ENCODE data around the gene TINCR. TPM values are rescaled to one million over a fixed set of nuclear protein-coding genes. Genes with fewer than 3 reads are reported as not detected.
"Not testable (repeated sequence)": the region's sequence is repeated elsewhere in the genome, so short reads cannot be mapped to it uniquely, and the experiment has no call there.

TINCR gene
- polyA plus RNA-seq (2012; ENCODE audit: missing spikeins), result 0.59 TPM

DNA sequence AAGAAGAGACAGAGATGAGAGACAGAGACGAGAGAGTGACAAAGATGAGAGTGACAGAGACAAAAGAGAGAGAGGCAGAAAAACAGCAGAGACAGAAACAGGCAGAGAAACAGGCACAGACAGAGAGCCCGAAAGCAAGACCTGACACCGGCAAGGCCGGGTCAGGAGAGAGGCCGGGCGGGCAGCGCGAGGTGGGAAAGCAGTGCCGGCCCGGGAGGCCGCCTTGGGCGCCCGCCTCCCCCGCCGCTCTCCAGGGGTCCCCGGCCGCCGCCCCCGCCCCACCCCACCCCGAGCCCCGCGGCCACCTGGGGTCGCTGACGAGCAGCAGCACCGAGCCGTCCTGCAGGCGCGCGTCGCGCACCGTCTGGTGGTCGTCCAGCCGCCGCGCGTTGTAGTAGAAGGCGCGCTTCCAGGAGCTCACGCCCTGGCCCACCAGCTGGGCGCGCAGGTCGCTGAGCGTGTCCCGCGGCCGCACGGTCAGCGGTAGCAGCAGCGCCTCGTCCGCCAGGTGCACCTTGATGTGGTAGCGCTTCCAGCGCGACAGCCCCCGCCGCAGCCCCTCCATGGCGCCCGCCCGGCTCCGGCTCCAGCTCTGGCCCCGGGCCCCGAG, at the start of gene TINCR:
Gene TINCR, minus strand, starts transcription at position 594 of the 610 bp plus-strand sequence.
- FAIRE-seq (no peak), DNase-seq (ENCODE audit: insufficient read length) (no peak)
- no peak for TF ChIP-seq POLR2AphosphoS5 (IDR thresholded peaks at IDR 0.05; ENCODE audit: low read depth, low read length)
- TF ChIP-seq POLR2A (IDR thresholded peaks at IDR 0.05; ENCODE audit: low read depth, low read length), result no peak
- no peak for TF ChIP-seq TAF1 (IDR thresholded peaks at IDR 0.05; ENCODE audit: borderline replicate concordance, low read depth, low read length)

DNA sequence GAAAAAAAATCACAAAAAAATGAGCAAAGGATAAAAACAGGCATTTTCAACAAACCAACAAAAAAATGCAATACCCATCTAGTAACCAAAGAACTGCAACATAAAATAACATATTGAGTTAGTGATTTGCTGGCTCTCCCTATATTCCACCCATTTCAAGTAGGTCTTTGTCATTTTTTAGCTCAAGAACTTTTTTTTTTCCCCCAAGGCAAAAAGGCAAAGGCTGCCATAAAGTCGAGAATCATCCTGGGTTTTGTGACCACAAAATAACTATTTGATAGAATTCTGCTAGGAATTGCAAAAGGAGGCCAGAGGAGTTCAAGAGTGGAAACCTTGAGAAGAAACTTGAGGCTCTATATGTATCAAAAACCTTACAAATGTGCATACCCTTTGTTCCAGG, 49.3 kb upstream of the TINCR start:
- DNase-seq (ENCODE audit: insufficient read length) (no peak), FAIRE-seq (no peak)
- TF ChIP-seq TAF1 (IDR thresholded peaks at IDR 0.05; ENCODE audit: borderline replicate concordance, low read depth, low read length), result no peak
- no peak for TF ChIP-seq POLR2AphosphoS5 (IDR thresholded peaks at IDR 0.05; ENCODE audit: low read depth, low read length)
- TF ChIP-seq POLR2A (IDR thresholded peaks at IDR 0.05; ENCODE audit: low read depth, low read length), result no peak

- TF ChIP-seq TAF1 (IDR thresholded peaks at IDR 0.05; ENCODE audit: borderline replicate concordance, low read depth, low read length) (no peak), POLR2A (IDR thresholded peaks at IDR 0.05; ENCODE audit: low read depth, low read length) (no peak), POLR2AphosphoS5 (IDR thresholded peaks at IDR 0.05; ENCODE audit: low read depth, low read length) (no peak)
- no peak for DNase-seq (ENCODE audit: insufficient read length)
- no peak for FAIRE-seq
Observed at GRCh38 chr19:5615756-5616327, 48.1 kb upstream of the TINCR start.

GRCh38 chr19:5612891-5613865, 45.4 kb upstream of the TINCR start:
- no peak for TF ChIP-seq POLR2A (IDR thresholded peaks at IDR 0.05; ENCODE audit: low read depth, low read length)
- TF ChIP-seq POLR2AphosphoS5 (IDR thresholded peaks at IDR 0.05; ENCODE audit: low read depth, low read length), result no peak
- TF ChIP-seq TAF1 (IDR thresholded peaks at IDR 0.05; ENCODE audit: borderline replicate concordance, low read depth, low read length), result no peak
- no peak for FAIRE-seq
- DNase-seq (ENCODE audit: insufficient read length), result no peak

DNA sequence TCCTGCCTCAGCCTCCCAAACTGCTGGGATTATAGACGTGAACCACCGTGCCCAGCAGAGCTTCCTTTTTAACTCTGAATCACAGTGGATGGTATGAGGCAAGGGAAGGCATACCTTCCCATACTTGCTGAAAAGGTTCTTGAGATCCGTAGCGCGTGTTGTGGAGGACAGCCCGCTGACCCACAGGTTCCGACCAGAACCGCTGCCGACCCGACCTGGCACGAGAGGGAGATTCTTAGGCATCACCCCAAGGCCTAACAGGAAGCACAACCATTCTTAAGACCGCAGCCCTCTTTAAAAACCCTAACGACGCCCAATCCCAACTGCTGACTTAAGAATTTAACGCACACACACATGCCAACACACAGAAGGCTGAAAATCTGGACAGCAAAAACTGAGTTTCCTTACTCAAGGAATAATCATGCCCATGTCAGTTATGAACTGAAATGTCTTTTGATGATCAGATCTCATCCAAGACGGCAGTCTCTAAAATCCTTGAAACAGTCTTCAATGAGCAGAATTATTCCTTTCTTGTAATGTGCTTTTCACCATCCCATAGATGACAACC, 42.2 kb upstream of the TINCR start:
- DNase-seq (ENCODE audit: insufficient read length) (no peak), FAIRE-seq (no peak)
- TF ChIP-seq TAF1 (IDR thresholded peaks at IDR 0.05; ENCODE audit: borderline replicate concordance, low read depth, low read length) (no peak), POLR2A (IDR thresholded peaks at IDR 0.05; ENCODE audit: low read depth, low read length) (no peak), POLR2AphosphoS5 (IDR thresholded peaks at IDR 0.05; ENCODE audit: low read depth, low read length) (no peak)

DNA sequence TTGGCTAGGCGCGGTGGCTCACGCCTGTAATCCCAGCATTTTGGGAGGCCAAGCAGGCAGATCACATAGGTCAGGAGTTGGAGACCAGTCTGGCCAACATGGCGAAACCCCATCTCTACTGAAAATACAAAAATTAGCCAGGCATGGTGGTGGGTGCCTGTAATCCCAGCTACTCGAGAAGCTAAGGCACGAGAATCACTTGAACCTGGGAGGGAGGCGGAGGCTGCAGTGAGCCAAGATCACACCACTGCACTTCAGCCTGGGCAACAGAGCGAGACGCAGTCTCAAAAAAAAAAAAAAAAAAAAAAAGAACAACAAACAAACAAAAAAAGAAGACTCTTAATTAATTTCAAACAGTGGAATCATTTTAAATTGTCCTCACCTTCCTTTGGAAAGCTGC, 41.0 kb upstream of the TINCR start:
- DNase-seq (ENCODE audit: insufficient read length), result not testable (repeated sequence)

GRCh38 chr19:5608291-5608690, 40.5 kb upstream of the TINCR start:
- FAIRE-seq (no peak), DNase-seq (ENCODE audit: insufficient read length) (no peak)
- TF ChIP-seq TAF1 (IDR thresholded peaks at IDR 0.05; ENCODE audit: borderline replicate concordance, low read depth, low read length) (no peak), POLR2A (IDR thresholded peaks at IDR 0.05; ENCODE audit: low read depth, low read length) (no peak), POLR2AphosphoS5 (IDR thresholded peaks at IDR 0.05; ENCODE audit: low read depth, low read length) (no peak)

More for the DNA sequence above, 41.0 kb upstream of the TINCR start:
- not testable (repeated sequence) for FAIRE-seq

DNA sequence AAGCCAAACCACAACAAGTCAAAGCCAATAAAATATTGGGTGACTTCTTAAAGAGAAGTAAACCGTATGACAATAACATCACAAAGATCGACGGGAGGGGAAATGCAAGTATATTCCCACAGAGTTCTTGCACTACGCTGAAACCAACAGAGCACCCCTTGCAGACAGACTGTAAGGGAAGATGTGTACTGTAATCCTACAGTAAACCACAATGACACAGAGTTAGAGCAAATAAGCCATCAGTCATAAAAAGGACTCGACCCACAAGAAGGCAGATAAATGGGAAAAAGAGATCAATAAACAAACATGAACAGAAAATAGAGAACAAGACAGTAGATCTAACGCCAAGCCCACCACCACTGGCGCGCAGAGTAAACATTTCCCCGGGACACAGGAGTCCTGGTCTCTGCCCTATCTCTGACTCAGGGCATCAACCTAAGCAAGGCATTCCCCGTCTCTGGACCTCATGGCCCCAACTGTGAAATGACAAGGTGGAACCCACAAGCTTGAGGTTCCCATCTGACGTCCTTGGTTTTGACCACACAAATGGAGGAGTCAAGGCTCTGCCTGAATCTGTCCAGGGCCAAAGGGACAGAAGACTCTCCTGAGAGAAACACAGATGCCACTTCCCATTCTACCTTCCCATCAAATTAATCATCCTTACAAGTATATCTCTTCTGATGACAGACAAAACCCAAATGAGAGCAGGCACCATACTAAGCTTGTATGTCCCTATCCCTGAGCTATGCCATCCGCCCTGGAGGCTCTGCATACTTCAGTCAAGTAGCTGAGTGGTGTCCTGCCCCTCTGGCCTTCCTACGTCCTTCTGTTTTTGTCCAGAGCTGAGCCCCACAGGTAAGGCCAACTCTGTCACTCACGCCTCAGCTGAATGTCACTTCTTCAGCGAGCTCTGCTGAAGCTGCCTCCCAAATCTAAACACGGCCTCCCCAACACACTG, 39.8 kb upstream of the TINCR start:
- TF ChIP-seq POLR2A (IDR thresholded peaks at IDR 0.05; ENCODE audit: low read depth, low read length) (no peak), TAF1 (IDR thresholded peaks at IDR 0.05; ENCODE audit: borderline replicate concordance, low read depth, low read length) (no peak), POLR2AphosphoS5 (IDR thresholded peaks at IDR 0.05; ENCODE audit: low read depth, low read length) (no peak)
- FAIRE-seq, result no peak
- no peak for DNase-seq (ENCODE audit: insufficient read length)

GRCh38 chr19:5605362-5605761, 37.6 kb upstream of the TINCR start:
- TF ChIP-seq POLR2AphosphoS5 (IDR thresholded peaks at IDR 0.05; ENCODE audit: low read depth, low read length) (no peak), POLR2A (IDR thresholded peaks at IDR 0.05; ENCODE audit: low read depth, low read length) (no peak), TAF1 (IDR thresholded peaks at IDR 0.05; ENCODE audit: borderline replicate concordance, low read depth, low read length) (no peak)
- no peak for DNase-seq (ENCODE audit: insufficient read length)
- no peak for FAIRE-seq

- peak; percentile 46 for FAIRE-seq
- TF ChIP-seq POLR2A (IDR thresholded peaks at IDR 0.05; ENCODE audit: low read depth, low read length) (no peak), TAF1 (IDR thresholded peaks at IDR 0.05; ENCODE audit: borderline replicate concordance, low read depth, low read length) (no peak), POLR2AphosphoS5 (IDR thresholded peaks at IDR 0.05; ENCODE audit: low read depth, low read length) (no peak)
- no peak for DNase-seq (ENCODE audit: insufficient read length)
Observed at GRCh38 chr19:5603626-5604025, 35.9 kb upstream of the TINCR start.

Measured in GM12892 (cell line).